ENCODE results near the gene ZNHIT1.

- TF ChIP-seq JUN (IDR thresholded peaks at IDR 0.05), result no peak
- no peak for TF ChIP-seq CTCF (IDR thresholded peaks at IDR 0.05)
- TF ChIP-seq EP300 (IDR thresholded peaks at IDR 0.05), result no peak
- TF ChIP-seq POLR2A (IDR thresholded peaks at IDR 0.05; ENCODE audit: low read length), result no peak
- TF ChIP-seq MYC (IDR thresholded peaks at IDR 0.05; ENCODE audit: borderline replicate concordance, low read length), result no peak
- no peak for TF ChIP-seq SREBF2 (IDR thresholded peaks at IDR 0.05)
- TF ChIP-seq BCL3 (IDR thresholded peaks at IDR 0.05), result no peak
- no peak for TF ChIP-seq JUNB (IDR thresholded peaks at IDR 0.05)
- no peak for TF ChIP-seq MAZ (IDR thresholded peaks at IDR 0.05; ENCODE audit: borderline replicate concordance, low read depth, low read length)
- no peak for TF ChIP-seq CEBPB (IDR thresholded peaks at IDR 0.05)
- no peak for TF ChIP-seq FOXS1 (CRISPR knock-in tag; IDR thresholded peaks at IDR 0.05)
- TF ChIP-seq SMC3 (IDR thresholded peaks at IDR 0.05), result no peak
- TF ChIP-seq CHD2 (IDR thresholded peaks at IDR 0.05; ENCODE audit: low read length, partially characterized antibody), result no peak
Measured at GRCh38 chr7:101212014-101212413, 6.0 kb upstream of the ZNHIT1 start.
